Trophoblast cell (in vitro differentiated cells and primary cell): ENCODE measurements around the gene USP21. TPM values are rescaled to one million over a fixed set of nuclear protein-coding genes. Genes with fewer than 3 reads are reported as not detected.

Experiments used
- DNase-seq, 2 donors: peaks; one replicate each; pipeline ENCODE4 v3.0.0-alpha.2; 2016
- H2AFZ ChIP-seq: 2 replicates; pipeline ENCODE4 v1.6.1; 2013; ENCODE audit warnings: low read length, moderate library complexity, mild to moderate bottlenecking; ENCODE audit not compliant: insufficient read depth, poor library complexity
- H2AK5ac ChIP-seq: 2 replicates; pipeline ENCODE4 v1.6.1; 2013; ENCODE audit warnings: mild to moderate bottlenecking, low read length
- H2BK120ac ChIP-seq: 2 replicates; pipeline ENCODE4 v1.6.1; 2013; ENCODE audit warnings: low read length, mild to moderate bottlenecking, moderate library complexity; ENCODE audit not compliant: insufficient read depth, poor library complexity
- H2BK12ac ChIP-seq: 2 replicates; pipeline ENCODE4 v1.6.1; 2013; ENCODE audit warnings: mild to moderate bottlenecking, low read length, moderate library complexity
- H2BK5ac ChIP-seq: 2 replicates; pipeline ENCODE4 v1.6.1; 2013; ENCODE audit warnings: low read length, low read depth, moderate library complexity, mild to moderate bottlenecking; ENCODE audit not compliant: poor library complexity
- H3K14ac ChIP-seq: 2 replicates; pipeline ENCODE4 v1.6.1; 2013; ENCODE audit warnings: mild to moderate bottlenecking, low read length
- H3K18ac ChIP-seq: 2 replicates; pipeline ENCODE4 v1.6.1; 2013; ENCODE audit warnings: mild to moderate bottlenecking, low read length
- H3K23ac ChIP-seq: 2 replicates; pipeline ENCODE4 v1.6.1; 2013; ENCODE audit warnings: low read length
- H3K27ac ChIP-seq: 2 replicates; pipeline ENCODE4 v1.5.1; 2013; ENCODE audit warnings: low read depth, mild to moderate bottlenecking, inconsistent platforms, low read length, moderate library complexity
- H3K27me3 ChIP-seq: 2 replicates; pipeline ENCODE4 v1.6.1; 2013; ENCODE audit warnings: inconsistent platforms, mild to moderate bottlenecking, low read length, moderate library complexity; ENCODE audit not compliant: insufficient read depth
- H3K36me3 ChIP-seq, 2 experiments: 1 replicate in 1 of 2; 2 replicates in 1 of 2; pipeline ENCODE4 v1.6.1; 2013; ENCODE audit warnings: low read length in 2 of 2, mild to moderate bottlenecking in 2 of 2, moderate library complexity in 1 of 2; ENCODE audit not compliant: insufficient read depth in 2 of 2, control insufficient read depth in 1 of 2
- H3K4ac ChIP-seq: 2 replicates; pipeline ENCODE4 v1.6.1; 2013; ENCODE audit warnings: low read depth, mild to moderate bottlenecking, low read length, moderate library complexity
- H3K4me1 ChIP-seq, 2 experiments: 1 replicate in 1 of 2; 2 replicates in 1 of 2; pipeline ENCODE4 v1.6.1; 2013; ENCODE audit warnings: low read length in 2 of 2, mild to moderate bottlenecking in 2 of 2, moderate library complexity in 1 of 2; ENCODE audit not compliant: insufficient read depth in 2 of 2, control insufficient read depth in 1 of 2
- H3K4me2 ChIP-seq: 2 replicates; pipeline ENCODE4 v1.6.1; 2013; ENCODE audit warnings: inconsistent platforms, mild to moderate bottlenecking, low read length, moderate library complexity
- H3K4me3 ChIP-seq: 2 replicates; pipeline ENCODE4 v1.5.1; 2013; ENCODE audit warnings: mild to moderate bottlenecking, low read depth, low read length, inconsistent platforms
- H3K79me1 ChIP-seq: one replicate; pipeline ENCODE4 v1.6.1; 2013; ENCODE audit warnings: low read length
- H3K79me2 ChIP-seq: 2 replicates; pipeline ENCODE4 v1.6.1; 2013; ENCODE audit warnings: low read length, mild to moderate bottlenecking; ENCODE audit not compliant: control insufficient read depth, insufficient read depth, poor library complexity
- H3K9ac ChIP-seq: 2 replicates; pipeline ENCODE4 v1.6.1; 2013; ENCODE audit warnings: mild to moderate bottlenecking, low read length
- H3K9me3 ChIP-seq: 2 replicates; pipeline ENCODE4 v1.6.1; 2013; ENCODE audit warnings: low read depth, mild to moderate bottlenecking, control low read depth, inconsistent platforms, low read length; ENCODE audit not compliant: insufficient read depth
- H4K12ac ChIP-seq: 2 replicates; pipeline ENCODE4 v1.6.1; 2013; ENCODE audit warnings: low read depth, mild to moderate bottlenecking, low read length, moderate library complexity
- H4K8ac ChIP-seq: 2 replicates; pipeline ENCODE4 v1.6.1; 2013; ENCODE audit warnings: low read depth, mild to moderate bottlenecking, low read length, moderate library complexity
- H4K91ac ChIP-seq: one replicate; pipeline ENCODE4 v1.6.1; 2013; ENCODE audit warnings: low read depth, mild to moderate bottlenecking, low read length, moderate library complexity
- WGBS: extraction: QIAGEN DNeasy Blood & Tissue Kit; methylation state at CpG from one replicate; pipeline ENCODE4 v1.1.7; 2013; ENCODE audit warnings: missing lambda C conversion rate; ENCODE audit not compliant: insufficient read length, insufficient coverage; ENCODE audit errors: extremely low coverage; 5-methylcytosine and 5-hydroxymethylcytosine counted together
- polyA plus RNA-seq: library from polyadenylated mRNA; stranded (reverse); fragments of 200-250 nt; gene quantifications from 2 replicates; pipeline ENCODE4 v1.2.3, GENCODE V29; 2013

USP21 gene
- 19.5 and 20.6 TPM in 2 replicates for polyA plus RNA-seq

GRCh38 chr1:161159087-161159912 is at the start of gene USP21:
TSS of gene USP21 (plus strand) at chr1:161159500. CDS start at chr1:161160641, 1,141 bp downstream.
- no CpG with 5 or more reads among the region's 60 CpGs for WGBS
- H3K9ac ChIP-seq: peak within 1 kb of the TSS; percentile 70

GRCh38 chr1:161111117-161111516 is 48.2 kb upstream of the USP21 start:
- H3K14ac ChIP-seq: no peak overlapping the region
- H3K27ac ChIP-seq: no peak overlapping the region
- WGBS: no CpG with 5 or more reads among the region's 3 CpGs
- no peak overlapping the region for H2BK5ac ChIP-seq
- H3K4me1 ChIP-seq: no peaks in the 10 kb centered on the region
- H4K12ac ChIP-seq: no peak overlapping the region
- no peaks in the 10 kb centered on the region for H3K9me3 ChIP-seq
- no peaks in the 10 kb centered on the region for H3K27me3 ChIP-seq
- no peak overlapping the region for H2AFZ ChIP-seq
- no peak overlapping the region for H3K4me2 ChIP-seq
- no peak overlapping the region for H4K91ac ChIP-seq
- no peak overlapping the region for H2BK120ac ChIP-seq
- H3K18ac ChIP-seq: no peak overlapping the region
- no peaks in the 10 kb centered on the region for H3K79me1 ChIP-seq
- no peak overlapping the region for H3K9ac ChIP-seq
- no peak overlapping the region for H4K8ac ChIP-seq
- H3K4ac ChIP-seq: no peak overlapping the region
- H3K79me2 ChIP-seq: peaks cover 2% of the 10 kb centered on the region
- H3K36me3 ChIP-seq: peaks cover 0 to 10% of the 10 kb centered on the region in 2 experiments
- DNase-seq: no peak
- H2AK5ac ChIP-seq: no peak overlapping the region
- H3K4me3 ChIP-seq: no peak overlapping the region
- H3K23ac ChIP-seq: no peak overlapping the region
- no peak overlapping the region for H2BK12ac ChIP-seq

More at GRCh38 chr1:161159087-161159912, at the start of gene USP21:
- peaks cover 8% of the 10 kb centered on the region for H3K79me1 ChIP-seq
- H4K12ac ChIP-seq: peak within 1 kb of the TSS; percentile 73
- no peak within 1 kb of the TSS for H3K23ac ChIP-seq
- no peak within 1 kb of the TSS for H2BK12ac ChIP-seq
- H2AK5ac ChIP-seq: peak within 1 kb of the TSS; percentile 83
- H4K91ac ChIP-seq: peak within 1 kb of the TSS; percentile 90
- H3K4me2 ChIP-seq: peak within 1 kb of the TSS; percentile 68
- peak within 1 kb of the TSS; percentile 72 for H3K14ac ChIP-seq
- peak within 1 kb of the TSS; percentile 61 for H2BK5ac ChIP-seq
- H3K4me3 ChIP-seq: peak within 1 kb of the TSS; percentile 84
- H2AFZ ChIP-seq: peak within 1 kb of the TSS; percentile 88
- H3K27me3 ChIP-seq: no peaks in the 10 kb centered on the region
- H3K9me3 ChIP-seq: peaks cover 2% of the 10 kb centered on the region
- H3K27ac ChIP-seq: peak within 1 kb of the TSS; percentile 54
- peak; percentile 88 to 96 for DNase-seq
- peak within 1 kb of the TSS; percentile 99 for H4K8ac ChIP-seq
- peaks cover 8% of the 10 kb centered on the region for H3K79me2 ChIP-seq
- peak within 1 kb of the TSS; percentile 95 for H3K18ac ChIP-seq
- peaks cover 11 to 13% of the 10 kb centered on the region in 2 experiments for H3K4me1 ChIP-seq
- H3K4ac ChIP-seq: peak within 1 kb of the TSS; percentile 87
- H2BK120ac ChIP-seq: peak within 1 kb of the TSS; percentile 52
- peaks cover 22 to 50% of the 10 kb centered on the region in 2 experiments for H3K36me3 ChIP-seq

- no peaks in the 10 kb centered on the region for H3K79me1 ChIP-seq
- no peak overlapping the region for H2BK5ac ChIP-seq
- H4K12ac ChIP-seq: no peak overlapping the region
- H3K4me1 ChIP-seq: no peaks in the 10 kb centered on the region
- no peak overlapping the region for H3K27ac ChIP-seq
- H3K27me3 ChIP-seq: no peaks in the 10 kb centered on the region
- no peak overlapping the region for H2AFZ ChIP-seq
- no CpG with 5 or more reads among the region's 2 CpGs for WGBS
- H3K23ac ChIP-seq: no peak overlapping the region
- peaks cover 2% of the 10 kb centered on the region for H3K79me2 ChIP-seq
- peaks cover 0 to 10% of the 10 kb centered on the region in 2 experiments for H3K36me3 ChIP-seq
- DNase-seq: no peak
- H3K14ac ChIP-seq: no peak overlapping the region
- no peaks in the 10 kb centered on the region for H3K9me3 ChIP-seq
- no peak overlapping the region for H3K18ac ChIP-seq
- no peak overlapping the region for H3K4me2 ChIP-seq
- no peak overlapping the region for H2AK5ac ChIP-seq
- H3K9ac ChIP-seq: no peak overlapping the region
- no peak overlapping the region for H3K4ac ChIP-seq
- H3K4me3 ChIP-seq: no peak overlapping the region
- no peak overlapping the region for H2BK12ac ChIP-seq
- no peak overlapping the region for H4K8ac ChIP-seq
- H4K91ac ChIP-seq: no peak overlapping the region
- no peak overlapping the region for H2BK120ac ChIP-seq
These were observed 47.8 kb upstream of the USP21 start for GRCh38 chr1:161111527-161111926.

- Histone ChIP-seq H4K12ac (no peak overlapping the region), H3K4me2 (no peak overlapping the region), H2BK12ac (no peak overlapping the region), H3K9me3 (no peaks in the 10 kb centered on the region), H3K9ac (no peak overlapping the region), H3K27ac (no peak overlapping the region), H3K36me3 (peaks cover 0 to 10% of the 10 kb centered on the region in 2 experiments), H3K18ac (no peak overlapping the region), H3K4ac (no peak overlapping the region), H3K4me1 (peaks cover 4% of the 10 kb centered on the region in 2 experiments), H3K27me3 (no peaks in the 10 kb centered on the region), H4K91ac (no peak overlapping the region), H2AFZ (no peak overlapping the region), H3K4me3 (no peak overlapping the region), H3K79me1 (peaks cover 5% of the 10 kb centered on the region), H3K79me2 (peaks cover 9% of the 10 kb centered on the region), H3K23ac (no peak overlapping the region), H3K14ac (no peak overlapping the region), H4K8ac (no peak overlapping the region), H2BK5ac (no peak overlapping the region), H2AK5ac (no peak overlapping the region), H2BK120ac (no peak overlapping the region)
- WGBS: no CpG with 5 or more reads among the region's 1 CpG
- no peak for DNase-seq
These were observed 45.4 kb upstream of the USP21 start for GRCh38 chr1:161113915-161114314.
